Hepatocyte (in vitro differentiated cells): ENCODE data around the gene TMEM225B. TPM values are rescaled to one million over a fixed set of nuclear protein-coding genes. Genes with fewer than 3 reads are reported as not detected.

ENCODE experiments used
- DNase-seq: peaks from one replicate; pipeline ENCODE4 v3.0.0-alpha.2; 2016; ENCODE audit warnings: low spot score
- H2AFZ ChIP-seq: fragments of 200-600 bp; sonication (generic); 2 replicates; pipeline ENCODE4 v1.6.0; 2016; ENCODE audit warnings: antibody characterized with exemption, mild to moderate bottlenecking
- H3K27ac ChIP-seq: fragments of 200-600 bp; sonication (generic); 2 replicates; pipeline ENCODE4 v1.5.1; 2016; ENCODE audit warnings: mild to moderate bottlenecking
- H3K27me3 ChIP-seq: fragments of 200-600 bp; sonication (generic); 2 replicates; pipeline ENCODE4 v1.6.1; 2016
- H3K36me3 ChIP-seq: fragments of 200-600 bp; sonication (generic); replicated peaks from 2 replicates; pipeline ENCODE4 v1.5.1; 2016; ENCODE audit warnings: low read depth; ENCODE audit not compliant: insufficient read depth
- H3K4me1 ChIP-seq: fragments of 200-600 bp; sonication (generic); 2 replicates; pipeline ENCODE4 v1.5.1; 2016; ENCODE audit warnings: mild to moderate bottlenecking, moderate library complexity; ENCODE audit not compliant: insufficient read depth
- H3K4me2 ChIP-seq: fragments of 200-600 bp; sonication (generic); 2 replicates; pipeline ENCODE4 v1.6.0; 2016
- H3K4me3 ChIP-seq: fragments of 200-600 bp; sonication (generic); 2 replicates; pipeline ENCODE4 v1.5.1; 2016; ENCODE audit warnings: mild to moderate bottlenecking
- H3K79me2 ChIP-seq: fragments of 200-600 bp; sonication (generic); 2 replicates; pipeline ENCODE4 v1.6.0; 2017; ENCODE audit warnings: mild to moderate bottlenecking
- H3K9me2 ChIP-seq: fragments of 200-600 bp; sonication (generic); replicated peaks from 2 replicates; pipeline ENCODE4 v1.6.0; 2017; ENCODE audit warnings: mild to moderate bottlenecking; ENCODE audit not compliant: insufficient read depth
- H3K9me3 ChIP-seq: fragments of 200-600 bp; sonication (generic); 2 replicates; pipeline ENCODE4 v1.5.1; 2016; ENCODE audit warnings: low read depth, mild to moderate bottlenecking
- H4K20me1 ChIP-seq: fragments of 200-600 bp; sonication (generic); 2 replicates; pipeline ENCODE4 v1.6.0; 2016; ENCODE audit warnings: mild to moderate bottlenecking; ENCODE audit not compliant: insufficient read depth, poor library complexity, severe bottlenecking
- EZH2 ChIP-seq: fragments of 200-600 bp; sonication (generic); IDR thresholded peaks from 2 replicates; pipeline ENCODE4 v1.6.1; 2016; ENCODE audit warnings: antibody characterized with exemption, mild to moderate bottlenecking, borderline replicate concordance
- EZH2phosphoT487 ChIP-seq: fragments of 200-600 bp; sonication (generic); IDR thresholded peaks from one replicate; pipeline ENCODE4 v1.6.1; 2018; ENCODE audit warnings: antibody characterized with exemption, mild to moderate bottlenecking, low read depth, moderate library complexity; ENCODE audit not compliant: unreplicated experiment, severe bottlenecking
- WGBS: methylation state at CpG from one replicate; pipeline ENCODE4 v1.1.6; 2016; ENCODE audit warnings: low lambda C conversion rate; ENCODE audit errors: missing lambda C conversion rate; 5-methylcytosine and 5-hydroxymethylcytosine counted together
- polyA plus RNA-seq: library from polyadenylated mRNA; unstranded; fragments of >200 nt; fragmentation: Nextera tagmentation; extraction: Ambion mirVana; gene quantifications from 2 replicates; pipeline ENCODE4 v1.2.1, GENCODE V29; 2016
- total RNA-seq: library from RNA; depleted of rRNA; stranded (reverse); fragments of >200 nt; gene quantifications from 2 replicates; pipeline ENCODE4 v1.2.3, GENCODE V29; 2014
- TF ChIP-seq, protein P1 (sequence below): fragments of 200-600 bp; sonication (generic); IDR thresholded peaks from 2 replicates; pipeline ENCODE4 v1.5.1; 2016; ENCODE audit warnings: antibody characterized with exemption, mild to moderate bottlenecking; ENCODE audit not compliant: poor library complexity

TMEM225B gene
- total and polyA plus RNA-seq, 2 experiments from 2014 or later, result 0.12 to 0.20 TPM

DNA sequence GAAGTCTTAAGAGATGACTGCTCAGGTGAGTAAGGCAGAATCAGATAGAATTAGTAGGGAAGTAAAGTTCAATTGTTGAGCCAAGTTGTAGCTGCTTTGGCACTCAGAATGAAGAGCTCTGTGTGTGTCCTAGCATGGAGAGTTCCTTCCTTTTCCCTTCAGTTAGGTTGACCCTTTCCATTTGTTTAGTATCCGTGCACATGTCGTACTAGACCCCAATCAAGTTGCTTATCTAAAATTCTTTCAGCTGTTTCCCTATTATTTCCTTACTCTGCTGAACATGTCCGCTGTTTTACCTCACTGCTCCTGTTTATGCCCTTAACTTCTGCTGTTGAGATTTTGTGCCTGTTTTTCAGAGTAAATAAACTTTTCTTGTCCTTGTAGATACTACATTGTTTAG lies 26.3 kb upstream of the TMEM225B start:
- Histone ChIP-seq H3K4me2 (no peak overlapping the region), H3K9me2 (no peaks in the 10 kb centered on the region), H4K20me1 (no peaks in the 10 kb centered on the region), H3K4me3 (no peak overlapping the region), H2AFZ (no peak overlapping the region), H3K9me3 (no peaks in the 10 kb centered on the region), H3K36me3 (no peaks in the 10 kb centered on the region), H3K79me2 (peaks cover 24% of the 10 kb centered on the region), H3K27ac (no peak overlapping the region), H3K4me1 (no peaks in the 10 kb centered on the region), H3K27me3 (no peaks in the 10 kb centered on the region)
- WGBS, result 97% methylated on average over 3 of the region's 3 CpGs
- no peak for DNase-seq
- TF ChIP-seq EZH2phosphoT487 (no peak), EZH2 (no peak)
- TF ChIP-seq, protein P1, sequence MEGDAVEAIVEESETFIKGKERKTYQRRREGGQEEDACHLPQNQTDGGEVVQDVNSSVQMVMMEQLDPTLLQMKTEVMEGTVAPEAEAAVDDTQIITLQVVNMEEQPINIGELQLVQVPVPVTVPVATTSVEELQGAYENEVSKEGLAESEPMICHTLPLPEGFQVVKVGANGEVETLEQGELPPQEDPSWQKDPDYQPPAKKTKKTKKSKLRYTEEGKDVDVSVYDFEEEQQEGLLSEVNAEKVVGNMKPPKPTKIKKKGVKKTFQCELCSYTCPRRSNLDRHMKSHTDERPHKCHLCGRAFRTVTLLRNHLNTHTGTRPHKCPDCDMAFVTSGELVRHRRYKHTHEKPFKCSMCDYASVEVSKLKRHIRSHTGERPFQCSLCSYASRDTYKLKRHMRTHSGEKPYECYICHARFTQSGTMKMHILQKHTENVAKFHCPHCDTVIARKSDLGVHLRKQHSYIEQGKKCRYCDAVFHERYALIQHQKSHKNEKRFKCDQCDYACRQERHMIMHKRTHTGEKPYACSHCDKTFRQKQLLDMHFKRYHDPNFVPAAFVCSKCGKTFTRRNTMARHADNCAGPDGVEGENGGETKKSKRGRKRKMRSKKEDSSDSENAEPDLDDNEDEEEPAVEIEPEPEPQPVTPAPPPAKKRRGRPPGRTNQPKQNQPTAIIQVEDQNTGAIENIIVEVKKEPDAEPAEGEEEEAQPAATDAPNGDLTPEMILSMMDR, result no peak

DNA sequence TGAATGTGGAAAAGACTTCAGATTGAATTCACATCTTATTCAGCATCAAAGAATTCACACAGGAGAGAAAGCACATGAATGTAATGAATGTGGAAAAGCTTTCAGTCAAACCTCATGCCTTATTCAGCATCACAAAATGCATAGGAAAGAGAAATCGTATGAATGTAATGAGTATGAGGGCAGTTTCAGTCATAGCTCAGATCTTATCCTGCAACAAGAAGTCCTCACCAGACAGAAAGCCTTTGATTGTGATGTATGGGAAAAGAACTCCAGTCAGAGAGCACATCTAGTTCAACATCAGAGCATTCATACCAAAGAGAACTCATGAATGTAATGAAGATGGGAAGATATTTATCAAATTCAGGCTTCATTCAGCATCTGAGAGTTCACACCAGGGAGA lies 24.8 kb upstream of the TMEM225B start:
- TF ChIP-seq EZH2phosphoT487, result no peak
- TF ChIP-seq, protein P1, result no peak
- no peak for TF ChIP-seq EZH2
- Histone ChIP-seq H3K27ac (no peak overlapping the region), H3K79me2 (peaks cover 15% of the 10 kb centered on the region), H3K9me3 (no peaks in the 10 kb centered on the region), H4K20me1 (no peaks in the 10 kb centered on the region), H3K4me1 (no peaks in the 10 kb centered on the region), H3K27me3 (no peaks in the 10 kb centered on the region), H3K4me2 (no peak overlapping the region), H3K9me2 (no peaks in the 10 kb centered on the region), H2AFZ (no peak overlapping the region), H3K4me3 (no peak overlapping the region), H3K36me3 (no peaks in the 10 kb centered on the region)
- DNase-seq, result no peak
- 93% methylated on average over 1 of the region's 1 CpG for WGBS

GRCh38 chr7:99576251-99576650 lies 21.8 kb upstream of the TMEM225B start:
- 85% methylated on average over 3 of the region's 3 CpGs for WGBS
- Histone ChIP-seq H3K27me3 (no peaks in the 10 kb centered on the region), H3K9me3 (no peaks in the 10 kb centered on the region), H4K20me1 (no peaks in the 10 kb centered on the region), H3K36me3 (no peaks in the 10 kb centered on the region), H3K4me1 (no peaks in the 10 kb centered on the region), H3K4me3 (no peak overlapping the region), H3K79me2 (peaks cover 2% of the 10 kb centered on the region), H3K4me2 (no peak overlapping the region), H3K9me2 (no peaks in the 10 kb centered on the region), H2AFZ (no peak overlapping the region), H3K27ac (no peak overlapping the region)
- no peak for DNase-seq
- TF ChIP-seq, protein P1, result no peak
- TF ChIP-seq EZH2phosphoT487 (no peak), EZH2 (no peak)
